H9 (cell line): ENCODE data around the gene PIK3R4. TPM values are rescaled to one million over a fixed set of nuclear protein-coding genes. Genes with fewer than 3 reads are reported as not detected.

ENCODE experiments used
- DNase-seq: peaks from one replicate; pipeline ENCODE4 v3.0.0-alpha.2; 2017
- H2AFZ ChIP-seq: one replicate; pipeline ENCODE4 v1.6.1; 2013; ENCODE audit warnings: mild to moderate bottlenecking, low read length, control low read depth, moderate library complexity
- H2AK5ac ChIP-seq: 2 replicates; pipeline ENCODE4 v1.6.1; 2013; ENCODE audit warnings: low read length, control low read depth, mixed read lengths; ENCODE audit not compliant: insufficient read length
- H2BK120ac ChIP-seq: one replicate; pipeline ENCODE4 v1.6.1; 2013; ENCODE audit warnings: low read depth, mild to moderate bottlenecking, low read length, control low read depth, inconsistent platforms; ENCODE audit not compliant: poor library complexity, severe bottlenecking
- H2BK12ac ChIP-seq: 2 replicates; pipeline ENCODE4 v1.6.1; 2013; ENCODE audit warnings: low read length, control low read depth, mixed read lengths, low read depth; ENCODE audit not compliant: insufficient read length
- H2BK15ac ChIP-seq: 2 replicates; pipeline ENCODE4 v1.6.1; 2013; ENCODE audit warnings: low read depth, low read length, control low read depth
- H2BK20ac ChIP-seq: one replicate; pipeline ENCODE4 v1.6.1; 2013; ENCODE audit warnings: low read depth, mild to moderate bottlenecking, low read length, control low read depth, inconsistent platforms; ENCODE audit not compliant: poor library complexity, severe bottlenecking
- H2BK5ac ChIP-seq: 2 replicates; pipeline ENCODE4 v1.6.1; 2013; ENCODE audit warnings: low read length, control low read depth, mixed read lengths; ENCODE audit not compliant: insufficient read length
- H3K14ac ChIP-seq: 2 replicates; pipeline ENCODE4 v1.6.1; 2013; ENCODE audit warnings: low read length, control low read depth; ENCODE audit not compliant: insufficient read depth
- H3K18ac ChIP-seq: 2 replicates; pipeline ENCODE4 v1.6.1; 2013; ENCODE audit warnings: low read depth, mild to moderate bottlenecking, mixed read lengths, low read length, control low read depth; ENCODE audit not compliant: insufficient read length
- H3K23ac ChIP-seq: 2 replicates; pipeline ENCODE4 v1.6.1; 2013; ENCODE audit warnings: low read length, control low read depth, mixed read lengths, low read depth; ENCODE audit not compliant: insufficient read length
- H3K23me2 ChIP-seq: 2 replicates; pipeline ENCODE4 v1.6.1; 2013; ENCODE audit warnings: low read depth, mild to moderate bottlenecking, mixed read lengths, low read length, control low read depth; ENCODE audit not compliant: insufficient read length, poor library complexity, severe bottlenecking
- H3K27ac ChIP-seq: 2 replicates; pipeline ENCODE4 v1.5.1; 2013; ENCODE audit warnings: low read length, control low read depth, mixed read lengths, low read depth; ENCODE audit not compliant: insufficient read length
- H3K27me3 ChIP-seq: 2 replicates; pipeline ENCODE4 v1.6.1; 2013; ENCODE audit warnings: low read length, control low read depth, inconsistent platforms; ENCODE audit not compliant: insufficient read depth
- H3K4ac ChIP-seq: 2 replicates; pipeline ENCODE4 v1.6.1; 2013; ENCODE audit warnings: low read depth, mild to moderate bottlenecking, control low read depth, inconsistent platforms, low read length, moderate library complexity
- H3K4me1 ChIP-seq: 2 replicates; pipeline ENCODE4 v1.6.1; 2013; ENCODE audit warnings: low read length, control low read depth, inconsistent platforms; ENCODE audit not compliant: insufficient read depth
- H3K4me2 ChIP-seq: 2 replicates; pipeline ENCODE4 v1.6.1; 2013; ENCODE audit warnings: low read length, control low read depth, mixed read lengths; ENCODE audit not compliant: insufficient read length, insufficient read depth
- H3K56ac ChIP-seq: 2 replicates; pipeline ENCODE4 v1.6.1; 2013; ENCODE audit warnings: low read depth, mild to moderate bottlenecking, mixed read lengths, low read length, control low read depth; ENCODE audit not compliant: insufficient read length
- H3K79me1 ChIP-seq: 2 replicates; pipeline ENCODE4 v1.6.1; 2013; ENCODE audit warnings: low read depth, mild to moderate bottlenecking, moderate library complexity, low read length, control low read depth, inconsistent platforms; ENCODE audit not compliant: insufficient read depth, poor library complexity, severe bottlenecking
- H3K79me2 ChIP-seq: 2 replicates; pipeline ENCODE4 v1.6.1; 2013; ENCODE audit warnings: low read length, control low read depth, inconsistent platforms; ENCODE audit not compliant: insufficient read depth
- H3K9ac ChIP-seq: 2 replicates; pipeline ENCODE4 v1.6.1; 2013; ENCODE audit warnings: low read length, control low read depth, mixed read lengths; ENCODE audit not compliant: insufficient read length; ENCODE audit errors: extremely low read depth
- H3K9me3 ChIP-seq: one replicate; pipeline ENCODE4 v1.6.1; 2013; ENCODE audit warnings: low read depth, low read length, inconsistent platforms; ENCODE audit not compliant: control insufficient read depth
- H3T11ph ChIP-seq: one replicate; pipeline ENCODE4 v1.6.1; 2013; ENCODE audit warnings: mild to moderate bottlenecking, low read length, control low read depth, inconsistent platforms
- H4K20me1 ChIP-seq: one replicate; pipeline ENCODE4 v1.6.1; 2013; ENCODE audit not compliant: control insufficient read depth, insufficient read length, insufficient read depth
- H4K5ac ChIP-seq: 2 replicates; pipeline ENCODE4 v1.6.1; 2013; ENCODE audit warnings: low read depth, mild to moderate bottlenecking, mixed read lengths, low read length, control low read depth; ENCODE audit not compliant: insufficient read length
- H4K8ac ChIP-seq: replicated peaks from 2 replicates; pipeline ENCODE4 v1.6.1; 2013; ENCODE audit warnings: low read length, control low read depth, mixed read lengths, low read depth; ENCODE audit not compliant: insufficient read length
- H4K91ac ChIP-seq: 2 replicates; pipeline ENCODE4 v1.6.1; 2013; ENCODE audit warnings: low read depth, mild to moderate bottlenecking, moderate library complexity, mixed read lengths, low read length, control low read depth; ENCODE audit not compliant: insufficient read length
- H3K27ac Mint-ChIP-seq, 3 experiments: 2 replicates in 2 of 3; 3 replicates in 1 of 3; pipeline ENCODE4 v1.8.0; 2020 to 2021; ENCODE audit warnings: mixed read lengths in 3 of 3, mild to moderate bottlenecking in 1 of 3, moderate library complexity in 1 of 3
- H3K27me3 Mint-ChIP-seq: 2 replicates; pipeline ENCODE4 v1.8.0; 2021; ENCODE audit warnings: low read depth, mild to moderate bottlenecking, moderate library complexity, mixed read lengths
- H3K36me3 Mint-ChIP-seq, 3 experiments: 2 replicates in 2 of 3; 3 replicates in 1 of 3; pipeline ENCODE4 v1.8.0; 2020 to 2021; ENCODE audit warnings: low read depth in 3 of 3, mixed read lengths in 3 of 3; ENCODE audit not compliant: insufficient read depth in 1 of 3
- H3K4me1 Mint-ChIP-seq, 2 experiments: 2 replicates each; pipeline ENCODE4 v1.8.0; 2020; ENCODE audit warnings: mixed read lengths in 2 of 2
- H3K4me3 Mint-ChIP-seq, 2 experiments: 2 replicates in 1 of 2; 3 replicates in 1 of 2; pipeline ENCODE4 v1.8.0; 2020 to 2021; ENCODE audit warnings: mild to moderate bottlenecking in 2 of 2, mixed read lengths in 2 of 2, moderate library complexity in 1 of 2
- H3K9me3 Mint-ChIP-seq, 2 experiments: 2 replicates in 1 of 2; 3 replicates in 1 of 2; pipeline ENCODE4 v1.8.0; 2020; ENCODE audit warnings: mild to moderate bottlenecking in 2 of 2, mixed read lengths in 2 of 2, moderate library complexity in 1 of 2
- total RNA-seq: library from RNA; stranded (reverse); gene quantifications from 2 replicates; pipeline ENCODE4 v1.2.1, GENCODE V29; 2021
- TF ChIP-seq, protein P1 (sequence below): fragments of 200-600 bp; sonication (generic); conservative IDR thresholded peaks from 3 replicates; pipeline ENCODE4 v1.8.0; 2021; ENCODE audit warnings: antibody characterized with exemption, mild to moderate bottlenecking

PIK3R4 gene
- total RNA-seq, 1 experiment from 2014 or later: 28.6 TPM

GRCh38 chr3:130635978-130636377 lies 110.7 kb downstream of the PIK3R4 start:
- Histone ChIP-seq H3K4ac (no peak overlapping the region), H3K27ac (no peak overlapping the region), H2BK120ac (no peak overlapping the region), H3K79me1 (no peaks in the 10 kb centered on the region), H4K20me1 (no peaks in the 10 kb centered on the region), H4K5ac (no peak overlapping the region), H3K79me2 (no peaks in the 10 kb centered on the region; the same call in 1 of the 2 replicates), H3T11ph (no peak overlapping the region), H3K4me2 (no peak overlapping the region), H2BK20ac (no peak overlapping the region), H3K9me3 (no peaks in the 10 kb centered on the region), H2AFZ (no peak overlapping the region), H3K9ac (no peak overlapping the region), H2BK15ac (no peak overlapping the region), H3K18ac (no peak overlapping the region), H3K27me3 (no peaks in the 10 kb centered on the region), H2AK5ac (no peak overlapping the region), H3K23me2 (no peaks in the 10 kb centered on the region), H4K8ac (no peak overlapping the region), H2BK5ac (no peak overlapping the region), H4K91ac (no peak overlapping the region), H3K4me1 (no peaks in the 10 kb centered on the region), H3K56ac (no peak overlapping the region), H3K23ac (no peak overlapping the region), H3K14ac (no peak overlapping the region), H2BK12ac (no peak overlapping the region)
- TF ChIP-seq, protein P1, sequence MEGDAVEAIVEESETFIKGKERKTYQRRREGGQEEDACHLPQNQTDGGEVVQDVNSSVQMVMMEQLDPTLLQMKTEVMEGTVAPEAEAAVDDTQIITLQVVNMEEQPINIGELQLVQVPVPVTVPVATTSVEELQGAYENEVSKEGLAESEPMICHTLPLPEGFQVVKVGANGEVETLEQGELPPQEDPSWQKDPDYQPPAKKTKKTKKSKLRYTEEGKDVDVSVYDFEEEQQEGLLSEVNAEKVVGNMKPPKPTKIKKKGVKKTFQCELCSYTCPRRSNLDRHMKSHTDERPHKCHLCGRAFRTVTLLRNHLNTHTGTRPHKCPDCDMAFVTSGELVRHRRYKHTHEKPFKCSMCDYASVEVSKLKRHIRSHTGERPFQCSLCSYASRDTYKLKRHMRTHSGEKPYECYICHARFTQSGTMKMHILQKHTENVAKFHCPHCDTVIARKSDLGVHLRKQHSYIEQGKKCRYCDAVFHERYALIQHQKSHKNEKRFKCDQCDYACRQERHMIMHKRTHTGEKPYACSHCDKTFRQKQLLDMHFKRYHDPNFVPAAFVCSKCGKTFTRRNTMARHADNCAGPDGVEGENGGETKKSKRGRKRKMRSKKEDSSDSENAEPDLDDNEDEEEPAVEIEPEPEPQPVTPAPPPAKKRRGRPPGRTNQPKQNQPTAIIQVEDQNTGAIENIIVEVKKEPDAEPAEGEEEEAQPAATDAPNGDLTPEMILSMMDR: no peak
- Mint-ChIP-seq H3K36me3 (0 out of 7 replicates have a peak, but pooled peaks cover 0 to 3% (median 0%) of the 10 kb centered on the region in 3 experiments), H3K27me3 (no peaks in the 10 kb centered on the region; the same call in 1 of the 2 replicates), H3K4me1 (no peaks in the 10 kb centered on the region), H3K27ac (no peak overlapping the region), H3K4me3 (no peak overlapping the region), H3K9me3 (no peaks in the 10 kb centered on the region; a peak in 1 of 5 replicates)
- no peak for DNase-seq
